Stimulated activated CD4-positive, alpha-beta T cell treated with anti-CD3 and anti-CD28 coated beads, Interleukin-4, amount 100 ng/mL, for 48 hours (primary cell): ENCODE measurements around the gene MTSS2.

Source experiments
- DNase-seq, 2 donors: peaks; one replicate each; pipeline ENCODE4 v3.0.0-alpha.2; 2020; ENCODE audit warnings: low read depth in 2 of 2

The MTSS2 gene

GRCh38 chr16:70700101-70701020 lies 14.5 kb upstream of the MTSS2 start:
- no peak for DNase-seq

GRCh38 chr16:70699696-70700095 lies 13.8 kb upstream of the MTSS2 start:
- no peak for DNase-seq

- no peak for DNase-seq
Measured at GRCh38 chr16:70698901-70699300, 13.0 kb upstream of the MTSS2 start.

GRCh38 chr16:70697594-70698170 lies 11.8 kb upstream of the MTSS2 start:
- DNase-seq: no peak

- DNase-seq: no peak
Measured at GRCh38 chr16:70696952-70697593, 11.2 kb upstream of the MTSS2 start.

- DNase-seq: no peak
Measured at GRCh38 chr16:70696355-70696754, 10.5 kb upstream of the MTSS2 start.

GRCh38 chr16:70695331-70696070 lies 9.6 kb upstream of the MTSS2 start:
- DNase-seq: no peak

GRCh38 chr16:70694868-70695218 lies 9.0 kb upstream of the MTSS2 start:
- no peak for DNase-seq

- DNase-seq: no peak
Measured at GRCh38 chr16:70694088-70694867, 8.4 kb upstream of the MTSS2 start.

GRCh38 chr16:70692873-70693671 lies 7.2 kb upstream of the MTSS2 start:
- no peak for DNase-seq

GRCh38 chr16:70692130-70692872 lies 6.4 kb upstream of the MTSS2 start:
- DNase-seq: no peak

GRCh38 chr16:70691223-70692129 lies 5.6 kb upstream of the MTSS2 start:
- no peak for DNase-seq

GRCh38 chr16:70689970-70690891 lies 4.4 kb upstream of the MTSS2 start:
- no peak for DNase-seq

- no peak for DNase-seq
Measured at GRCh38 chr16:70689035-70689969, 3.4 kb upstream of the MTSS2 start.

- DNase-seq: no peak
Measured at GRCh38 chr16:70688246-70688742, 2.4 kb upstream of the MTSS2 start.

GRCh38 chr16:70687671-70688245 lies 1.9 kb upstream of the MTSS2 start:
- no peak for DNase-seq
